HK-2 (cell line): ENCODE measurements around the gene AK5.

Experiments used
- DNase-seq: peaks from one replicate; pipeline ENCODE4 v3.0.0-alpha.2; 2018; ENCODE audit not compliant: unreplicated experiment

AK5 gene

DNA sequence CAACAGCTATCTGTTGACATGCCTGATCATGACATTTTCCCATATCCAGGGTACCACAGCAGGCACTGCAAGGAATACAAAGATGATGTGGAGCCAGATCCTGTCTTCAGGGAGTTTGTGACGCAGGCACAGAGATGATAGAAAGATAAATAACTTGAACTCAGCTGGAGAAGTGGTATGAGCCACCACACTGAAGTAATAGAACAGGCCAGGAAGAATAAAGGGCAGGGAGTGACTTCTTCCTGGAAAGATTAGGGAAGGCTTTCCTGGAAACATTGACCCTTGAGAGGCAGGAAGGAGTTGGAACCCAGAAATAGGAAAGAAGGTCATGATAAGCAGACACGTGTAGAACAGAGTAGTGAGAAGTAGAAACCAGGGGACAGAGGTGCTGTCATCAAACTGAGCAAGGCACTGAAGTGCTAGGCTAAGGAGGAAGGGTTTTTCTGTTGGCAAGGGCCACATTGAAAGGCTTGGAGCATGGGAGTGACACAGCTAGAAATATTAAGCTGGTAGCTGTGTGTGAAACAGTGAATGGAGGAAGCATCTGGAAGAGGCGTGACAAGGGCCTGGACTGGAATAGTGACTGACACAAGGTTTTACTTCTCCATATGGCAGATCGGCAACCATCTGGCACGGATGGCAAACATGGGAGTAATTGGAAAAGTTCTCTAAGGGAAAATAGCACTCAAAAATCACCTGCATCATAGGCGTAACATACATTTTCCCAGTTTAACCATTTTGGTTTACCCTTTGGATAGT lies 68.4 kb downstream of the AK5 start:
- no peak for DNase-seq

DNA sequence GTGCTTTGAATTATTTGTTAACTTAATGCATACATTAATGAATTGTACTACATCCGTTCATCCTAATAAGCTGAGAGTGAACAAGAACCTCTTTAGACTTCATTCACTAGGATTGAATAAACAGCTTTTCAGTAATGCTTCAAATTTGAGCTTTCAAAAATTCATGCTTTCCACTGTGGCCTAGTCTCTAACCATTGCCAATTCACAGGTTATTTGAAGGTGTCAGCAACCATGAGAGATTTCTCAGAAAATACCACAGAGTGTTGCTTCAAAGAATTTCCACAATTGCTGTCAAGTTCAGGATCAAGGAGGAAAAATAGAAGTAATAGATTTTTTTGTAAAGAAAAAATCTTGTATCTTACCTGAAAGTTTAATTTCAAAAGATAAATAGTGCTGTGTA lies 72.7 kb downstream of the AK5 start:
- no peak for DNase-seq

DNA sequence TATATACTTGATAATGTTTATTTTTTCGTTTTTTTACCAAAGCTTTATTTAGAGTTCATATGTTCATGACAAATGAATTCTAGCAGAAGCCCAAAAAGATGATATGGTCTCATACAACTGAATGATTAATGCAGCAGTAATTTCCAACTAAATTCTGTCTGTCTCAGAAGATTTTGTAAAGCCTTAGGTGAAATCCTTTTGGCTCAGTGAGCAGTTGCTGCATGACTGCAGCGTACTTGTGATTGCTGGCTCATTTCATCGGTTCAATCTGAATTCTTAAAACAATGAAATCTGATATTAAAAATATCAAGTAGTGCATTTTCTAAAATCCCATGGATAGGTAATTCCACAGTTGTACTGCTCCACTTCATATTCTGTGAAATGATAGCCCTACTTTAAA lies 73.2 kb downstream of the AK5 start:
- no peak for DNase-seq

DNA sequence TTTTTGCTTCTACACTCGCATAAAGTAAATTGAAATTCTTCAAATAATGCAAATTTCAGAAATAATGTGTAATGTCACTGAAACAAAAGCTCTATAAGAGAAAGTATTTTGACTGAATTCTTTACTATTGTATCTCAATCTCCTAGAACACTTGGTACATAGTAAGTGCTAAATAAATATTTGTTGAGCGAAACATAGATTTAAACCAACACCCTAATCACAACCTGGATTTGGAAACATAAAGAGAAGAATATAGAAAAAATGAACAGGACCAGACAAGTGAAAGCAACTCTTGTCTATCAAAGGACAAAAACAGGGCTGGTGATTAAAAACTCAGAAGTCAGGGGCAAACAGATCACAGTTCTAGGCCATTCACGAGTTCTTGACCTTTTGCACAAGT lies 74.3 kb downstream of the AK5 start:
- DNase-seq: no peak

DNA sequence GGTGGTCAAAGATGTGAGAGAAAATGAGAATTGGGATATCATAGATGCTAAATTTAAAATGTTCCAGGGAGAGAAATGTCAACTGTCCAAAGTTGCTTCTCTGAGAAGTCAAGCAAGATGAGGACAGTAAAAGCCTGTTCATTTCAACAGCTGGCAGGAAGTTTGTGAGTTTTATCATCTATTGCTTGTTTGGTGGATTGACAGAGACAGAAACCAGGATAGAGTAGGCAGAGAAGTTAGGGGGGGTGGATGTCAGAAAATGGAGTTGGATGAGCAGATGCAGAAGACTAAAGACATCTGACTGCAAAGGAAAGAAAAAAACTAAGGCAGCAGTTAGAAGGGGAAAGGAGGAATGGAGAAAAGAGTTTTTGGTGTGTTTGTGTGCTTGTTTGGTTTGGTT lies 78.4 kb downstream of the AK5 start:
- DNase-seq: no peak

DNA sequence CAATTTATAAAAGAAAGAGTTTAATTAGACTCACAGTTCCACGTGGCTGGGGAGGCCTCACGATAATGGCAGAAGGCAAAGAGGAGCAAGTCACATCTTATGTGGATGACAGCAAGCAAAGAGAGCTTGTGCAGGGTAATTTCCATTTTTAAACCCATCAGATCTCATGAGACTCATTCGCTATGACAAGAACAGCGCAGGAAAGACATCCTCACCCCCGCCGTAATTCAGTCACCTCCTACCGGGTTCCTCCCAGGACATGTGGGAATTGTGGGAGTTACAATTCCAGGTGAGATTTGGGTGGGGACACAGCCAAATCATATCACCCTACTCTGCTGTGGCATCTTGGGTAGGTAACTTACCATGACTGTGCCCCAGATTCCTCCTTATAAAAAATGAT lies 79.8 kb downstream of the AK5 start:
- no peak for DNase-seq

DNA sequence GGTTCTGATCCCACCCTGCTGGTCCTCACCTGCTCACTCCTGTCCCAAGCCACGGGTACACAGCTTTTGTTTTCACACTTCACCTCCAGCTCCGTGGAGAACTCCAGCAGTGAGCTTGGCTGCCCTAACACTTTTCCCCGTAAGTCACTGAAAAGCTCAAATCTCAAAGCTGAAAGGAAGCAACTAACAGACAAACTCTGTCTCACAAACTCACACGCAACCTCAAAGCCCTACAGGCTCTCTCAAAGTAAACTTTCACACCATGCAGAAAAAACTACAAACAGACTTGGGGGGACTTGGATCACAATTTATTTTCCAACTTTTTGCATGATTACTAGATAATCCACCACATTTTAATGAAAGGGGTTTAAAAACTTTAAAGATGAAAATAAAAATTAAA lies 88.3 kb downstream of the AK5 start:
- DNase-seq: no peak

DNA sequence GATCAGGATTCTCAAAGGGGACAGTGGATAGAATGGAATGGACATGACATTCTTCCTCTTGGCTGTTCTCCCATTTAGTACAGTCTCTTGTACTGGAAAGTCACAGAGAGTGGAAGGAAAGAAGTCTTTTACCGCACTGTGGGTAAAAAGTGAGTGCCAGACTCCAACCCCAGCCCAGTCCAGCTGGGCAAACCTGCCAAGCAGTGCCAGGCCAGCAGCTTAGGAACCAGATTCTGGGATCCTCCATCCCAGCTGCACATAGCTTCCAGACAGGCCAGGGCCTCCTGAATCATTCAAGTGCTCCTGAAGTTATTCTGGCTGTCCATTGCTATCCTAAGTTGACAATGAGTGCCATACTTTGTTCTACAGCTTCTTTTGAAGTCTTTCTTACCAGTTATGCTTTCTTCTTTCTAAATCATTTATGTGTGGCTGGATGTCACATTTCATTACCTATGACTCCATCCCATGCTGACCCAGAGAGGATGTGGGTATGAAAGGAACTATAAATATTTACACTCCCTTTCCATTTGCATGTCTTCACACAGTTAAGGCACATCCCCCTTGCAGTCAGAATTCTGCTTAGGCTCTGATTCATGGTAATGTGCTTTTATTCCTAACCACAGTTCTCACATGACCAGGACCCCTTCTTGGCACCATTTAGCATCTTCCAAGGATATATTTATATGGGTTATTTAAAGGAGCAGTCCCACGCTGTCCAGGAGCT lies 88.9 kb downstream of the AK5 start:
- DNase-seq: peak; percentile 52

DNA sequence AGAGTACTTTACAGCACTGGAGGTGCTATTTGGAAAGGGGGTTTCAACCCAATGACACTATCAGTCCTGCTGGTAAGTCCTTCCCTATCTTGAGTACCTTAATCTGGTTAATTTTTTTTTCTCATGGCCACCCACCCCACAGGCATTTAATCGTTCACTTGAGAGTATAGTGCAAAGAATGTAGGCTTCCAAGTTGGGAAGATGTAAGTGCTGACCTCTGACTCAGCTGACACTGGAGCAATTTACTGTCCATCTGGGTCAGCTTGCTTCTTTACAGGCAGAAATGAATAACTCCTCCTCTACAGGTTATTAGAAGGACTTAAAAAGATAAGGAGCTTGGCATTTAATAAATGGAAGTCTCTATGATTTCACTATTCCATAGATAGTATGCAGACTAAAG lies 89.6 kb downstream of the AK5 start:
- no peak for DNase-seq

DNA sequence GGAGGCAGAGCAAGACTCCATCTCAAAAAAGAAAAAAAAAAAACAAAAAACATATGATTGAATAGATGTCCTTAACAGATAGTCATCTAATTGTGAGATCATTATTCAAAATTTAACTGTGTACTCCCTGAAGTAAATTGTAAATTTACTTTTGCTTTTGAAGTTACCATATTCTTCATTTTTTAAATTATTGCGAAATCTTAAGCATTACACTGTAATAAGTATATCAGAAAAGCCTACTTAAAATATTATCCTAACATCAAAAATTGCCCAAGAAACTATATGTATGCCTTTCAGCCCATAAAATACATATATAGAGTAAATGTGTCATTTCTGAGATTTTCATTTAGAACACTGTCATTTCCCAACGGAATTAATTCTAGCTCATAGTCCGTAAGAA lies 91.9 kb downstream of the AK5 start:
- no peak for DNase-seq

DNA sequence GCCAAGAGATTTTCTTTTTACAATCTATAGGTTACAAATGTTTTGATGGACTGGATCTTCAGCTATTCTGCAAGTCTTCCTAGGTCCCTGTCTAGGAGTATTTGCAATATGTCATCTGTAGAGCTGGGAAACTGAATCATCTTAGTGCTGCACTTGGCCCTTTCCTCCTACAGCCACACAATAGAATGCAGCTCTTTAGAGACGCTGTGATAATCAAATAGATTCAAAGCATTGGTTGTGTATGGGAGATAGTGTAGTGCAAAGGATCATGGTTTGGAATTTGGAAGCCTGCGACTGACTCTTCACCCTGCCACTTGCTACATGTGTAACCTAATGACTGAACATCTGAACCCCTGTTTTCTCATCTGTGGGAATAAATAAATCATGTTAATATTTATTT lies 93.7 kb downstream of the AK5 start:
- DNase-seq: no peak

DNA sequence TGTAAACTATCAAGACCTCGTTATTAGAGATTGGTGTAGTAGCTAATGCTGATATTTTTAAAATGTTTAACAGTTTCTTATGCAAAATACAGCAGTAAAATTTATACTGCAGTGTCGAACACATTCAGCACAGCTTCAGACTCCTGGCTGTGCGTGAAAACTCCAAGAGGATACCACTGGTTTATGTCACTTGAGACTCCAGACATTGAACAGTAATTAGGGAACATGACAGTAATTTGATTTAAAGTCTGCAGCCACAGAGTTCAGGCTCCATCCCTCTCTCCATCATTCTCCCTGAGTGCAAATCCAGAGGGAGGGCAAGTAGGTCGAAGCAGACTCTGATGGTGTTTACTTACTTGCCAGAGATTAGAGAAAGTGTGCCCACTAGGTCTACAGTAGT lies 94.2 kb downstream of the AK5 start:
- no peak for DNase-seq

DNA sequence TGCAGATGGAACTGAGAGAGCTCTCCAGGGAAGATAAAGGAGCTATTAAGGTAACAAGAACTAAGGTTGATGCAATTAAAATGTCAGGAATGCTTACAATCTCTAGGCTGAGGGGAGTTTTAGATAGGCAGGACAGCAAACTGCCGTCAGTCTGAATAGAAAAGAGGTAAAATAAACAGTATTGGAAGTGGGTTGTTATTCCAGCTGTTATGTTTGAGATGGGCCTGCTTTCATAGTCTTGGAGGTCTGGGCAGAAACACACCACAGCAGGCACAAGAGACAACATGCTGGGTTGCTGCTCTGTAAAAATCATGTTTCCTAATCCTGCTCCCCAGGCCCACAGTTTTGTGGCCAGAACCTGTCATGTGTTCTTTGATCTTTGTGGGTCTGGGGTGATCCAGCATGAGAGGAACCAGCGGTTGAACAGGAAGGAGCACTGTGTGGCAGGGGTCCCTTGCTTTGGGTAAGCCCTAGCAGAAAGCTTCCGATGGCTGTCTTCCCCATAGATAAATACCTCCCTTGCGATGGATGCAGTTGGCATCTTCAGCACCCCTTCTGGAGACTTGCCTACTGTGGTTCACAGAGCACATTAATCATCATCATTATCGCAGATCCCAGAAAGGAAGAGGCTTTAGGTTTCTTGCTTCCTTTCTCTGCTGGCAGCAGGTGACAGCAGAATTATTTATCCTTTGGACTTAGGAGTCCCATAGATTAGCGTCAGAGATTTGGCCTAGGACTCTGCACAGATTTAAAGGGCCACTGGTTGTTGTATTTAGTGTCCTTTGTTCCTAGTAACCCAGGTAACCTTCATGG lies 97.1 kb downstream of the AK5 start:
- no peak for DNase-seq

DNA sequence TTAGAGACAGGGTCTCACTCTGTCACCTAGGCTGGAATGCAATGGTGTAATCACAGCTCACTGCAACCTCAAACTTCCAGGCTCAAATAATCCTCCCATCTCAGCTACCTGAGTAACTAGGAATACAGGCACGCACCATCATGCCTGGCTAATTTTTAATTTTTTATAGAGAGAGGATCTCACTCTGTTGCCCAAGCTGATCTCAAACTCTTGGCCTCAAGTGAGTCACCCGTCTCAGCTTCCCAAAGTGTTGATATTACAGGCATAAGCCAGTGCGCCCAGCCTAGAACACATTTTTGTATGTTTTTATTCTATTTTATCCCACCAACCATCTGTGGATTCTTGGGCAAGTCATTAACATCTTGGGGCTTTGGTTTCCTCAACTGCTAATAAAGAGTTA lies 100.5 kb downstream of the AK5 start:
- peak; percentile 42 for DNase-seq

DNA sequence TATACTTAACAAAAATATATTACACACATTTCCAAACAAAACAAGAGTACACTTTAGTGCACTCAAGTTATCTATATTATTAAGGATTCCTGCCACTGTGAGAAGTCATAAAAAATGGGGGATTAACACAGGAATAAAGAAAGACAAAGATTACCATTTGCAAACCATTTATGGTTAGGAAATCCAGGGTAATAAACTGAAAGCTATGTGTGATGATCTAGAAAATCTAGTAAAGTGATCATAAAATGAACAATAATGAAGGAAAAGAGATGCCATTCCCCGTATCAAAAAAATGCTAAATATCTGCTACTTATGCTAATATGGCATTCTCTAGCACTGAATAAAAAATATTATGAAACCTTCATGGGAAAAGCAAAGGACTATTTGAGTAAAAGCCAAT lies 101.4 kb downstream of the AK5 start:
- no peak for DNase-seq

DNA sequence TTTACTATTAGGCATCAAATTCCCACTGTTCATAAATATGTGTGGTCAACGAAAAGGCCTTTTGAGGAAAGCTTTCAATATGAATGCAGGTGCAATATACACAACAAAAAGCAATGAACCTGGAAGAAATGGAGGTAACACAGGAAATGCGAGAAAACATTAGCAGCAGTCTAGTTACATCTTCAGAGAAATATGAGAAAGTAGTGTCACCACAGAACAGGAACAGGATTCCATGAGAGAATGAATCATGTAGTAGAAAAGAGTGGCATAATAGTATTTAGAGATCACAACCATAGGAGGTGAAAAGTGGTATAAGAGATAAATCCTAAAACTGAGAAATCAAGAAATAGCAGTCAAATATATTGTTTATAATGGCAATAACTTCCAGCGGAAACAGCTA lies 103.7 kb downstream of the AK5 start:
- no peak for DNase-seq

DNA sequence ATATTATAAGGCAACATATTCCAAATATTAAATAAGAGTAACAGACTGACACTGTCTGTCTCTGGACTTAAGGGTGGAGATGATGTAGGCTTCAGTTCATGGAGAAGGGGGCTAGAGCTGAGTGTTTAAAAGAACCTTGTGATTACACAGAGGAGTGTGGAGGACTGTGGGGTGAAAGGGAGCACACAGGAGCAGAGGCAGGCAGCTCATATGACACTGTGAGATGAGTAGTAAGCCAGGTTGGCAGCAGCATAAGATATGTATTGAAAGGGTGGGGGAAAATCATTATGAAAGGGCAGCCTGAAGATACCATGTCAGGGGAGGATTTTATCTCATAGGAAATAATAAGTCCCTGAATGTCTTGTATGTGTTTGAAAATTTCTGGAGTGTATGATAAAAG lies 104.5 kb downstream of the AK5 start:
- DNase-seq: no peak

DNA sequence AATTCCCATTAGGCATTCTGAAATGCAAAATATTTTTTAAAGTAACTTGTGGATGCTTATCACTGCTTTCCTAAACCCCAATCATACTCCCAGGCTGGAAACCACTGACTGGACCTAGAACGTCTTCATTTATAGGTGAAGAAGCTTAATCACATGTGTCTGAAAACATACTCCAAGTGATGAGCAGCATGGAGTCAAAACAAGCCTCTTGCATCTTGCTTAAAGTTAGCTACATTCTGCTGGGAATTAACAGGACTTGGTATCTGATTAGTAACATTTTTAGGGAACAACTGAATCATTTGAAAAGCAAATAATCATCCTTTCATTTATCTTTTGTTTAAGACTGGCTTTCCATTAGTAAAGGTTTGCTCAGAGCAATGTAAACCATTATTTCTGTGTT lies 105.7 kb downstream of the AK5 start:
- no peak for DNase-seq

DNA sequence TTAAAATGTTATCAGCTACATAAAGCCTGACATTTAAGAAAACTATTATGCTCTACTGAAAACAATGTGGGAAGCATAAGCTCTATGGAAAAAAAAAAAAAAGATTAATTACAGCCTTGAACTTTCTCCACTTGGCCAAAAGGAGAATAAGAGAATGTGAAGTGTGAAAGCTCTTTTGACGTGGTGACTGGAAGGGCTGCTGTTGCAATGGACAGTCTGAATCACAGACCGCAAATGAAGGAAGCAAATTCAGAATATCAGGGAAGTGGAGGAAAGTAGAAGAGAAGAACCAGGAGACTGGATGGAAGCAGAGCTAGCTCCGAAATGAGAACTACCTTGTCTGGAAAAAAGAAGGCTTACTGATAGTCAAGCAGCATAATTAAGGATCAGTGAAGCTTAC lies 106.8 kb downstream of the AK5 start:
- DNase-seq: no peak

DNA sequence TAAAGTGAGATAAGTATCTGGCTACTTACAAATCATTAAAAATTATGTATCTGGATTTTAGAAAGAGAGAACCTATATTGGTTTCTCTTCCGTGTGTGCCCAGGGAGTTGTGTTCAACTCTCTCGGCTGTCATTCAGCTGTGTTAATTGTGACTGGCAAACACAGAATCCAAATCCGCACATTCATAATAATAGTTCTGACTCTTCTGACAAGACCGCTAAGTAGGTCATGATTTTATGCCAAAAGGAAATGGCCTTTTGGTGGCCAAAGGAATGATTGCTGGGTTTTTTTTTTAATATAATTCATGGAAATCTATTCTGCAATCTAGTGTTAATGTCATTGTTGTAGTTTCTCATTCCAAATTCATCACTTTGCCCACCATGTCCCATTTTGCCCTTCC lies 110.7 kb downstream of the AK5 start:
- DNase-seq: no peak

DNA sequence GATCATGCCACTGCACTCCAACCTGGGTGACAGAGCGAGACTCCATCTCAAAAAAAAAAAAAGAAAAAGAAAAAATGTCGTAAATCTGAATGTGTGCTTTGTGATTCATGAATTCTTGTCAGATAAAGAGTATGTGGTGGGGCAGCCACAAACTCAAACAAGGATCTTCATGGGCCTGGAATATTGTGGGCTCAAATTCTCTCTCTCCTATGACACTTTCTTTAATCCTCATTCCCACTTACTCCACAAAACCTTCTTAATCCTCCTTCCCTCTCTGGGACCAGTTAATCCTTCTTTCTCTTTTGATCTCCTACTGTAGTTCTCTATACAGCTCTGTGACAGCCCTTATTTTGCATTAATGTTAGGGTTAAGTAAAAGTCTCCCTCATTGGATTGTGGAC lies 112.3 kb downstream of the AK5 start:
- DNase-seq: no peak

DNA sequence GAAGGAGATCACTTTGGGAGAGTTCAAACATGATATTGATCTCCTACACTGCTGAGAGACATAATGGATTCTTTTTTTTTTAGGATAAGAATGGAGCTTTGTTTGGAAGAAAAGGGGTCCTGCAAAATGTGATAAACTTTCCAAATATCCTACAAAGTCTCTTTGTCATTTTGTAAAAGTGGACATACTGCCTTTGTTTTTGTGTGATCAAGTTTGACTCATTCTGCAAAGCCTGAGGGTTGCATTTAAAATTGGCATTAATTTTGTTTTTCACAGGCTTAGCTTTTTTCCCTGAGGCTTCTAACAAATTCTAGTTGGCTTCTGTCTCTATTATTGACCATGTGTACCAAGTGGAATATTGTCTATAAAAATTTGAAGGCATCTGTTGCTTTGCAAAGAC lies 113.2 kb downstream of the AK5 start:
- DNase-seq: no peak

DNA sequence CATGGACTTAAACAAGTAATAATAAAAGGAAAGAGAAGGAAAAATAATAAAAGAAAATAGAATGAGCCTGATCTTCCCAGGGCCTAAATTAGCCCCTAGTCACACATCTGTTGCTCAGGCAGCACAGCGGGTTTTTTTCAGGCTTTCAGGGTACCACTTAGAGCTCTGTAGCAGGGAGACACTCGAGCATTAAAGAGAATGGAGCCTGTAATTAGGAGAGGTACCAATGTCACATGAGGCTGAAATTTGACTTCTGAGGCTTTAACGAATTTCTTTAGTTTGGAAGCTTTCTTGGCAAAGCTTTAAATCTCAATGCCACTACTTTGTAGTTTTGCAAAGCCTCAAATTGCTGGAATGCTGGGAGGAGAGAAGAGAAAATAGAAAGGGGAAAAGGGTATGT lies 116.3 kb downstream of the AK5 start:
- no peak for DNase-seq
